CD4-positive, CD25-positive, alpha-beta regulatory T cell (primary cell): ENCODE measurements around the gene RICTOR. TPM values are rescaled to one million over a fixed set of nuclear protein-coding genes. Genes with fewer than 3 reads are reported as not detected.
"Not testable (repeated sequence)": the region's sequence is repeated elsewhere in the genome, so short reads cannot be mapped to it uniquely, and the experiment has no call there.

Experiments used
- ATAC-seq, 2 donors: fragments of 150-1000 bp; cut with Tn5 transposase; one replicate each; pipeline ENCODE4 v1.10.0; 2021; ENCODE audit warnings: low read depth in 2 of 2, moderate number of reproducible peaks in 2 of 2, moderate library complexity in 1 of 2
- DNase-seq, 3 donors: peaks; one replicate each; pipeline versions ENCODE4 v3.0.0 to v3.0.0-alpha.2; 2012 to 2022; ENCODE audit warnings: mixed read lengths in 1 of 3
- H3K27ac ChIP-seq: one replicate; pipeline ENCODE4 v1.7.0; 2013; ENCODE audit warnings: mild to moderate bottlenecking, low read length; ENCODE audit not compliant: insufficient read depth, poor library complexity, severe bottlenecking
- H3K27me3 ChIP-seq: one replicate; pipeline ENCODE4 v1.7.0; 2013; ENCODE audit warnings: low read length; ENCODE audit not compliant: control insufficient read depth, insufficient read depth
- H3K36me3 ChIP-seq: one replicate; pipeline ENCODE4 v1.7.0; 2013; ENCODE audit warnings: mild to moderate bottlenecking, low read length, moderate library complexity; ENCODE audit not compliant: control insufficient read depth, insufficient read depth
- H3K4me1 ChIP-seq: 2 replicates; pipeline ENCODE4 v1.7.0; 2013; ENCODE audit warnings: mild to moderate bottlenecking, low read length; ENCODE audit not compliant: insufficient read depth, control insufficient read depth, poor library complexity, severe bottlenecking
- H3K4me3 ChIP-seq: one replicate; pipeline ENCODE4 v1.7.0; 2013; ENCODE audit warnings: low read depth, mild to moderate bottlenecking, low read length, moderate library complexity
- H3K9me3 ChIP-seq, 2 experiments: 1 replicate in 1 of 2; 2 replicates in 1 of 2; pipeline ENCODE4 v1.7.0; 2013; ENCODE audit warnings: low read length in 2 of 2, mild to moderate bottlenecking in 1 of 2, moderate library complexity in 1 of 2; ENCODE audit not compliant: control insufficient read depth in 2 of 2
- H3K27ac Mint-ChIP-seq, 3 donors: one replicate each; pipeline ENCODE4 v1.8.0; 2020 to 2022; ENCODE audit warnings: mild to moderate bottlenecking in 3 of 3, mixed read lengths in 3 of 3, moderate library complexity in 2 of 3
- H3K27me3 Mint-ChIP-seq: one replicate; pipeline ENCODE4 v1.8.0; 2022; ENCODE audit warnings: mild to moderate bottlenecking, mixed read lengths
- H3K36me3 Mint-ChIP-seq: one replicate; pipeline ENCODE4 v1.8.0; 2020; ENCODE audit warnings: mixed read lengths
- H3K4me1 Mint-ChIP-seq, 4 donors: one replicate each; pipeline ENCODE4 v1.8.0; 2020 to 2022; ENCODE audit warnings: mixed read lengths in 4 of 4, mild to moderate bottlenecking in 1 of 4
- H3K4me3 Mint-ChIP-seq, 4 donors: one replicate each; pipeline ENCODE4 v1.8.0; 2020 to 2022; ENCODE audit warnings: mild to moderate bottlenecking in 4 of 4, mixed read lengths in 4 of 4, moderate library complexity in 3 of 4
- H3K9me3 Mint-ChIP-seq, 7 donors: one replicate each; pipeline ENCODE4 v1.8.0; 2020 to 2022; ENCODE audit warnings: mixed read lengths in 7 of 7, mild to moderate bottlenecking in 3 of 7, moderate library complexity in 2 of 7
- polyA plus RNA-seq, 4 donors: library from polyadenylated mRNA; unstranded; fragments of 300-500 nt; fragmentation: Illumina TruSeq; gene quantifications; one replicate each; pipeline ENCODE4 v1.2.3, GENCODE V29; 2021
- total RNA-seq: library from RNA; stranded (reverse); gene quantifications from one replicate; pipeline ENCODE4 v1.2.3, GENCODE V29; 2022

The RICTOR gene
- total and polyA plus RNA-seq, 5 donors from 2014 or later, result 11.3 to 84.0 (median 15.2) TPM

GRCh38 chr5:39053189-39053588, 21.0 kb downstream of the RICTOR start:
- no peak for ATAC-seq

GRCh38 chr5:39052141-39052540, 22.1 kb downstream of the RICTOR start:
- H3K4me3 Mint-ChIP-seq, result no peak overlapping the region

More at GRCh38 chr5:39053189-39053588, 21.0 kb downstream of the RICTOR start:
- peaks cover 9% of the 10 kb centered on the region for H3K36me3 Mint-ChIP-seq
- H3K27ac Mint-ChIP-seq, result no peak overlapping the region
- no peak overlapping the region for H3K4me3 Mint-ChIP-seq
- no peaks in the 10 kb centered on the region for H3K27me3 Mint-ChIP-seq
- H3K36me3 ChIP-seq, result peaks cover 10% of the 10 kb centered on the region
- no peaks in the 10 kb centered on the region for H3K9me3 Mint-ChIP-seq
- H3K9me3 ChIP-seq, result no peaks in the 10 kb centered on the region
- no peaks in the 10 kb centered on the region for H3K27me3 ChIP-seq
- DNase-seq, result no peak
- H3K4me1 ChIP-seq, result peaks cover 22% of the 10 kb centered on the region
- no peak overlapping the region for H3K27ac ChIP-seq
- peak overlapping the region; percentile 7 for H3K4me3 ChIP-seq
- peaks cover 50 to 74% (median 59%) of the 10 kb centered on the region in 4 donors for H3K4me1 Mint-ChIP-seq

DNA sequence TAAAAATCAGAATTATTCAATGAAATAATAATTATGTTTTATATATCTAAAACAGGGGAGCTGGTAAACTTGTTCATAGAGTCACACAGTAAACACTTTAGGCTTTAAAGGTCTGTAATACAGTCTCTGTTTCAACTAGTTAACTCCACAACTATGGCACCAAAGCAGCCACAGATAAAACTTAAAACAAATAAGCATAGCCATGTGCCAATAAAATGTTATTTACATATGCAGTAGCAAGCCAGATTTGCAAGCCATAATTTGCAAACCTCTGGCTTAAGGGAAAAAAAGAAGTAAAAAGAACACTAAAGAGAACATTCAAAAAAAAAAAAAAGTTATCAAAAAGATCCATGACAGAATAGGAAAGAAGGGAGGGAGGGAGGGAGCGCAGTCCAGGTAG, 24.9 kb downstream of the RICTOR start:
- peaks cover 6% of the 10 kb centered on the region for H3K36me3 Mint-ChIP-seq
- no peak for ATAC-seq
- DNase-seq, result no peak
- Histone ChIP-seq H3K36me3 (peaks cover 7% of the 10 kb centered on the region), H3K27ac (no peak overlapping the region), H3K4me3 (peak overlapping the region; percentile 23), H3K27me3 (no peaks in the 10 kb centered on the region), H3K9me3 (no peaks in the 10 kb centered on the region), H3K4me1 (peaks cover 19% of the 10 kb centered on the region)
- H3K27ac Mint-ChIP-seq, result peak overlapping the region in 2 of 3 donors; percentile 9 to 11
- H3K9me3 Mint-ChIP-seq, result no peaks in the 10 kb centered on the region
- no peaks in the 10 kb centered on the region for H3K27me3 Mint-ChIP-seq
- H3K4me1 Mint-ChIP-seq, result peaks cover 43 to 79% (median 54%) of the 10 kb centered on the region in 4 donors
- H3K4me3 Mint-ChIP-seq, result peak overlapping the region in 2 of 4 donors; percentile 41 to 54

More at GRCh38 chr5:39052141-39052540, 22.1 kb downstream of the RICTOR start:
- no peaks in the 10 kb centered on the region for H3K9me3 ChIP-seq
- H3K4me1 ChIP-seq, result peaks cover 22% of the 10 kb centered on the region
- peaks cover 12% of the 10 kb centered on the region for H3K36me3 ChIP-seq
- H3K27me3 Mint-ChIP-seq, result no peaks in the 10 kb centered on the region
- H3K27me3 ChIP-seq, result no peaks in the 10 kb centered on the region
- no peak overlapping the region for H3K27ac ChIP-seq
- H3K27ac Mint-ChIP-seq, result peak overlapping the region in 1 of 3 donors; percentile 12
- ATAC-seq (no peak), DNase-seq (no peak)
- H3K9me3 Mint-ChIP-seq, result no peaks in the 10 kb centered on the region
- H3K4me3 ChIP-seq, result no peak overlapping the region
- H3K36me3 Mint-ChIP-seq, result peaks cover 9% of the 10 kb centered on the region
- peaks cover 47 to 78% (median 57%) of the 10 kb centered on the region in 4 donors for H3K4me1 Mint-ChIP-seq

DNA sequence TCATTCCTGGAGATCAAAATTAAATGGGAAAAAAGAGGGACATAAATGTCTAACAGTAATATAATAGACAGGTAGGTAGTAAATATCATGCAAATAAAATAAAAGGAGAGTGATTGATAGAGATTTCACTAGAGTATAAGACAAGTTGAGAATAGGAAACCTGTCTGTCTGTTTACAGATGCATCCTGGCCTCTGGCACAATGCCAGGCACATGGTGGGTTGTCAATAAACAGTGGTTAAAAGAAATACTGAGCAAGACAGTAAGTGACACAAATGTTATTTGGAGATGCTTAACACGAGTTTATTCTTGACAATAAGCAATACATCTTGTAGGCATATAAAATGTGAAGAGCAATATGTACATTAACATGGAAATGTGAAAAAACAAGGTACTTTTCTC, 33.3 kb downstream of the RICTOR start:
- Histone ChIP-seq H3K4me3 (no peak overlapping the region), H3K27ac (no peak overlapping the region), H3K4me1 (no peaks in the 10 kb centered on the region), H3K27me3 (no peaks in the 10 kb centered on the region), H3K9me3 (no peaks in the 10 kb centered on the region), H3K36me3 (peaks cover 6% of the 10 kb centered on the region)
- peaks cover 15% of the 10 kb centered on the region for H3K36me3 Mint-ChIP-seq
- no peaks in the 10 kb centered on the region for H3K9me3 Mint-ChIP-seq
- peak overlapping the region in 1 of 4 donors; percentile 13 for H3K4me3 Mint-ChIP-seq
- DNase-seq, result no peak
- no peaks in the 10 kb centered on the region for H3K27me3 Mint-ChIP-seq
- H3K4me1 Mint-ChIP-seq, result peaks cover 32 to 72% (median 41%) of the 10 kb centered on the region in 4 donors
- no peak for ATAC-seq
- H3K27ac Mint-ChIP-seq, result no peak overlapping the region

DNA sequence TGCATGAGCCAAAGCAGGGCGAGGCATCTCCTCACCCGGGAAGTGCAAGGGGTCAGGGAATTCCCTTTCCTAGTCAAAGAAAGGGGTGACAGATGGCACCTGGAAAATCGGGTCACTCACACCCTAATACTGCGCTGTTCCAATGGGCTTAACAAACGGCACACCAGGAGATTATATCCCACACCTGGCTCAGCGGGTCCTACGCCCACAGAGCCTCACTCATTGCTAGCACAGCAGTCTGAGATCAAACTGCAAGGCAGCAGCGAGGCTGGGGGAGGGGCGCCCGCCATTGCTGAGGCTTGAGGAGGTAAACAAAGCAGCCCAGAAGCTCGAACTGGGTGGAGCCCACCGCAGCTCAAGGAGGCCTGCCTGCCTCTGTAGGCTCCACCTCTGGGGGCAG, 39.7 kb downstream of the RICTOR start:
- not testable (repeated sequence) for DNase-seq, H3K27me3 ChIP-seq, H3K27me3 Mint-ChIP-seq, H3K9me3 ChIP-seq, H3K27ac Mint-ChIP-seq, H3K4me3 ChIP-seq, ATAC-seq, H3K4me3 Mint-ChIP-seq, H3K27ac ChIP-seq, H3K36me3 ChIP-seq, H3K9me3 Mint-ChIP-seq, H3K4me1 ChIP-seq
- H3K36me3 Mint-ChIP-seq, result peaks cover 30% of the 10 kb centered on the region
- peaks cover 28 to 69% (median 37%) of the 10 kb centered on the region in 4 donors for H3K4me1 Mint-ChIP-seq

- ATAC-seq (no peak), DNase-seq (no peak)
- H3K4me1 Mint-ChIP-seq, result peaks cover 25 to 53% (median 38%) of the 10 kb centered on the region in 4 donors
- no peak overlapping the region for H3K27ac ChIP-seq
- peaks cover 0 to 14% (median 2%) of the 10 kb centered on the region in 7 donors for H3K9me3 Mint-ChIP-seq
- peaks cover 2 to 8% of the 10 kb centered on the region in 2 experiments for H3K9me3 ChIP-seq
- H3K4me1 ChIP-seq, result no peaks in the 10 kb centered on the region
- no peaks in the 10 kb centered on the region for H3K27me3 Mint-ChIP-seq
- H3K4me3 Mint-ChIP-seq, result peak overlapping the region in 1 of 4 donors; percentile 11
- peak overlapping the region; percentile 10 for H3K4me3 ChIP-seq
- no peaks in the 10 kb centered on the region for H3K27me3 ChIP-seq
- peak overlapping the region in 2 of 3 donors; percentile 1 to 9 for H3K27ac Mint-ChIP-seq
- peaks cover 26% of the 10 kb centered on the region for H3K36me3 ChIP-seq
- peaks cover 46% of the 10 kb centered on the region for H3K36me3 Mint-ChIP-seq
Measured at GRCh38 chr5:39031041-39031440, 43.2 kb downstream of the RICTOR start.

DNA sequence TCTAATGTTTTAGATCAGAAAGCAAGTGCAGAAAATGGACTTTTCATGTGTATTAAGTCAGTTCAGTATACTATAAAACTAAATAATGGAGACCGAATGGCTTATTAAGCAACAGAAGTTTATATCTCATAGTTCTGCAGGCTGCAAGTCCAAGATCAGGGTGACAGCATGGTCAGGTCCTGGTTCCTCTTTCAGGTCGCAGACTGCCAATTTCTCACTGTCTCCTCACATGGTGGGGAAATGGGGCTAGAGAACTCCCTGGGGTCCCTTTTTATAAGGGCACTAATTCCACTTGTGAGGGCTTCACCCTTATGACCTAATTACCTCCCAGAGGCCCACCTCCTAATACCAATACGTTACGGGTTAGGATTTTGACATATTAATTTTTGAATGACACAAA, 48.7 kb downstream of the RICTOR start:
- no peaks in the 10 kb centered on the region for H3K27me3 Mint-ChIP-seq
- Histone ChIP-seq H3K4me3 (no peak overlapping the region), H3K27ac (no peak overlapping the region), H3K36me3 (peaks cover 30% of the 10 kb centered on the region), H3K4me1 (peaks cover 33% of the 10 kb centered on the region), H3K9me3 (peaks cover 2 to 11% of the 10 kb centered on the region in 2 experiments), H3K27me3 (no peaks in the 10 kb centered on the region)
- DNase-seq (no peak), ATAC-seq (no peak)
- peaks cover 0 to 10% (median 2%) of the 10 kb centered on the region in 7 donors for H3K9me3 Mint-ChIP-seq
- peaks cover 40% of the 10 kb centered on the region for H3K36me3 Mint-ChIP-seq
- H3K27ac Mint-ChIP-seq, result no peak overlapping the region
- peak overlapping the region in 1 of 4 donors; percentile 14 for H3K4me3 Mint-ChIP-seq
- peaks cover 39 to 61% (median 52%) of the 10 kb centered on the region in 4 donors for H3K4me1 Mint-ChIP-seq

DNA sequence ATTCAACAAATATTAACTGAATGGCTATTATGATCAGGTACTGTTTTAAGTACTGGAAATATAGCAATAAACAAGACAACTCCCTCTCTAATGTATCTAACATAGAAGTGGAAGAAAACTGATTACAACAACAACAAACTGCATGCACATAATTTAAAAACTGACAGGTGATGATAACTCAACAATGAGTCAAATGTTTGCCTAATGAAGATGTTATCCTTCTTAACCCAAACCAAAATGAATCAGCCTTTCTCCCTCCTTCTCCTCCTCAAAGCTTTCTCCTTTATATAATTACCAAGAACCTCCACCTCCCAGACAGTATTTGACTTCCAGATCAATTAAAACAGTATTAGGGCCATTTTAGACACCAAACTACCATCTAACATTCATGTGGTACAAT, 49.3 kb downstream of the RICTOR start:
- DNase-seq, result no peak
- H3K4me1 ChIP-seq, result peaks cover 33% of the 10 kb centered on the region
- H3K27ac Mint-ChIP-seq, result peak overlapping the region in 1 of 3 donors; percentile 0
- peaks cover 2 to 11% of the 10 kb centered on the region in 2 experiments for H3K9me3 ChIP-seq
- H3K4me3 ChIP-seq, result no peak overlapping the region
- H3K27ac ChIP-seq, result no peak overlapping the region
- H3K4me1 Mint-ChIP-seq, result peaks cover 33 to 61% (median 51%) of the 10 kb centered on the region in 4 donors
- H3K36me3 ChIP-seq, result peaks cover 32% of the 10 kb centered on the region
- no peaks in the 10 kb centered on the region for H3K27me3 Mint-ChIP-seq
- peaks cover 0 to 10% (median 2%) of the 10 kb centered on the region in 7 donors for H3K9me3 Mint-ChIP-seq
- ATAC-seq, result no peak
- peak overlapping the region in 2 of 4 donors; percentile 14 to 33 for H3K4me3 Mint-ChIP-seq
- H3K36me3 Mint-ChIP-seq, result peaks cover 38% of the 10 kb centered on the region
- no peaks in the 10 kb centered on the region for H3K27me3 ChIP-seq
